Esophagus muscularis mucosa (tissue), 4 donors: ENCODE measurements around the gene S100A7.

Experiments used
- EP300 ChIP-seq: sonication (generic); formaldehyde crosslinking; IDR thresholded peaks from one replicate; pipeline ENCODE4 v1.6.1; 2017; ENCODE audit warnings: antibody characterized with exemption
- POLR2A ChIP-seq: fragments of 450-650 bp; IDR thresholded peaks from one replicate; pipeline ENCODE4 v1.6.1; 2017; ENCODE audit warnings: antibody characterized with exemption, moderate library complexity, mild to moderate bottlenecking, low read depth
- POLR2AphosphoS5 ChIP-seq, 2 donors: sonication (generic); formaldehyde crosslinking; IDR thresholded peaks; one replicate each; pipeline ENCODE4 v1.6.1; 2017; ENCODE audit warnings: antibody characterized with exemption in 2 of 2
- TF ChIP-seq, protein P1 (sequence below), 3 experiments: fragments of 200-600 bp in 2 of 3; fragments of 450-650 bp in 1 of 3; sonication (generic) in 2 of 3; IDR thresholded peaks; one replicate each; pipeline ENCODE4 v1.5.1; 2017 to 2019; ENCODE audit warnings: antibody characterized with exemption in 3 of 3, mild to moderate bottlenecking in 2 of 3, moderate library complexity in 1 of 3

DNA sequence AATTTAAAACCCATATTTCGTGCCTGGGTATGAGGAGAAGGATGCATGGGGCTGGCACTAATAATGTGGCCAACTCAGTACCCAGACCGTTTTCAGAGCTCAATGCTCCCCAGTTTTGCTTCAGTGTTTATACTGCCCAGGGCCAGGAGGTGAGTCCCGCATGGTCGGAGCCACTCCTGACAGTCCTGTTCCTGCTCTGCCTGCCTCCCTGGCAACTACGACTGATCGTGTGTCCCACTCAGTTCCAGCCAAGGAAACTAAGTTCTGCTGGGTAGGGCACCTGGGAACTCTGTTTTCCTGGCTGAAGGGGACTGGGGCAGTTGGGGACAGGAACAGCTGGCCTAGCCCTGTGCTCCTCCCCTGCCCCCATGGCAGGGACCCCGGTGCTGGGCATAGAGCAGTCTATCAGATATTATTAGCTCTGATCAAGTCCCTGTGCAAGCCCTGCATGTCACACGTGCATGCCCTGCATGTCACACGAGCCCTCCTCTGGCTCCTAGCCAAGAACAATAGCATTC lies 19.2 kb downstream of the S100A7 start:
- TF ChIP-seq, protein P1, sequence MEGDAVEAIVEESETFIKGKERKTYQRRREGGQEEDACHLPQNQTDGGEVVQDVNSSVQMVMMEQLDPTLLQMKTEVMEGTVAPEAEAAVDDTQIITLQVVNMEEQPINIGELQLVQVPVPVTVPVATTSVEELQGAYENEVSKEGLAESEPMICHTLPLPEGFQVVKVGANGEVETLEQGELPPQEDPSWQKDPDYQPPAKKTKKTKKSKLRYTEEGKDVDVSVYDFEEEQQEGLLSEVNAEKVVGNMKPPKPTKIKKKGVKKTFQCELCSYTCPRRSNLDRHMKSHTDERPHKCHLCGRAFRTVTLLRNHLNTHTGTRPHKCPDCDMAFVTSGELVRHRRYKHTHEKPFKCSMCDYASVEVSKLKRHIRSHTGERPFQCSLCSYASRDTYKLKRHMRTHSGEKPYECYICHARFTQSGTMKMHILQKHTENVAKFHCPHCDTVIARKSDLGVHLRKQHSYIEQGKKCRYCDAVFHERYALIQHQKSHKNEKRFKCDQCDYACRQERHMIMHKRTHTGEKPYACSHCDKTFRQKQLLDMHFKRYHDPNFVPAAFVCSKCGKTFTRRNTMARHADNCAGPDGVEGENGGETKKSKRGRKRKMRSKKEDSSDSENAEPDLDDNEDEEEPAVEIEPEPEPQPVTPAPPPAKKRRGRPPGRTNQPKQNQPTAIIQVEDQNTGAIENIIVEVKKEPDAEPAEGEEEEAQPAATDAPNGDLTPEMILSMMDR (IDR thresholded peaks at IDR 0.05), result no peak
- TF ChIP-seq POLR2AphosphoS5 (IDR thresholded peaks at IDR 0.05) (no peak), POLR2A (no peak), EP300 (no peak)
